IMR-90 (cell line): ENCODE measurements around the gene NUP205. TPM values are rescaled to one million over a fixed set of nuclear protein-coding genes. Genes with fewer than 3 reads are reported as not detected.

ENCODE experiments used
- ATAC-seq: fragments of 200-7000 bp; cut with Tn5 transposase; 2 replicates; pipeline ENCODE4 v1.9.1; 2020; ENCODE audit warnings: low read depth, mild to moderate bottlenecking, moderate library complexity
- BruUV-seq: library from RNA; stranded (reverse); fragments of 400-500 nt; replicated peaks from 2 replicates; lab custom pipeline; 2021; lab: Mats Ljungman, UMichigan
- CTCF ChIA-PET: fragments of 300-600 bp; formaldehyde crosslinking; extraction: SDS; loops from one replicate; lab custom pipeline; 2021; ENCODE audit warnings: antibody characterized with exemption; lab: Yijun Ruan, JAX
- POLR2A ChIA-PET: fragments of 300-600 bp; sonication (Branson Sonifier 250); formaldehyde crosslinking; loops from one replicate; lab custom pipeline; 2022; ENCODE audit warnings: antibody characterized with exemption; ENCODE audit not compliant: unreplicated experiment; lab: Charles Lee
- DNase-seq: peaks from one replicate; pipeline ENCODE4 v3.0.0; 2013
- H2AFZ ChIP-seq: replicated peaks from 2 replicates; pipeline ENCODE3; 2013; ENCODE audit warnings: low read length, mild to moderate bottlenecking; ENCODE audit not compliant: poor library complexity
- H2AK5ac ChIP-seq: 2 replicates; pipeline ENCODE4 v1.6.1; 2013; ENCODE audit warnings: low read depth, low read length, inconsistent platforms
- H2AK9ac ChIP-seq: replicated peaks from 2 replicates; pipeline ENCODE3; 2013; ENCODE audit warnings: mild to moderate bottlenecking, low read depth, low read length, moderate library complexity; ENCODE audit not compliant: poor library complexity
- H2BK120ac ChIP-seq: 2 replicates; pipeline ENCODE4 v1.6.1; 2013; ENCODE audit warnings: low read depth, low read length, inconsistent platforms
- H2BK15ac ChIP-seq: 3 replicates; pipeline ENCODE4 v1.6.1; 2013; ENCODE audit warnings: low read depth, low read length, inconsistent platforms
- H2BK20ac ChIP-seq: 2 replicates; pipeline ENCODE4 v1.6.1; 2013; ENCODE audit warnings: low read depth, mild to moderate bottlenecking, inconsistent platforms, low read length, moderate library complexity
- H2BK5ac ChIP-seq: 2 replicates; pipeline ENCODE4 v1.6.1; 2013; ENCODE audit warnings: mild to moderate bottlenecking, low read depth, low read length, inconsistent platforms; ENCODE audit not compliant: poor library complexity, severe bottlenecking
- H3K14ac ChIP-seq: replicated peaks from 2 replicates; pipeline ENCODE4 v1.6.1; 2013; ENCODE audit warnings: low read depth, low read length, inconsistent platforms
- H3K18ac ChIP-seq: 2 replicates; pipeline ENCODE4 v1.6.1; 2013; ENCODE audit warnings: low read depth, low read length, control low read depth
- H3K23ac ChIP-seq: 2 replicates; pipeline ENCODE4 v1.6.1; 2013; ENCODE audit warnings: low read depth, low read length, inconsistent platforms
- H3K27ac ChIP-seq: 2 replicates; pipeline ENCODE4 v1.5.1; 2013; ENCODE audit warnings: mild to moderate bottlenecking, control low read depth, low read length; ENCODE audit not compliant: insufficient read depth
- H3K27me3 ChIP-seq: 2 replicates; pipeline ENCODE4 v1.6.1; 2013; ENCODE audit warnings: low read length; ENCODE audit not compliant: control insufficient read depth, insufficient read depth
- H3K36me3 ChIP-seq: 2 replicates; pipeline ENCODE4 v1.6.1; 2013; ENCODE audit warnings: low read length, mixed read lengths; ENCODE audit not compliant: control insufficient read depth, insufficient read depth
- H3K4ac ChIP-seq: 2 replicates; pipeline ENCODE4 v1.6.1; 2013; ENCODE audit warnings: low read depth, low read length, inconsistent platforms
- H3K4me1 ChIP-seq: 2 replicates; pipeline ENCODE4 v1.6.1; 2013; ENCODE audit warnings: low read length, mixed read lengths; ENCODE audit not compliant: control insufficient read depth, insufficient read depth
- H3K4me2 ChIP-seq: 2 replicates; pipeline ENCODE4 v1.6.1; 2013; ENCODE audit warnings: low read depth, mild to moderate bottlenecking, control low read depth, low read length, moderate library complexity
- H3K4me3 ChIP-seq: 2 replicates; pipeline ENCODE4 v1.5.1; 2013; ENCODE audit warnings: low read depth, mild to moderate bottlenecking, control low read depth, low read length, moderate library complexity; ENCODE audit not compliant: insufficient read depth
- H3K56ac ChIP-seq: 2 replicates; pipeline ENCODE4 v1.6.1; 2013; ENCODE audit warnings: low read length, inconsistent platforms; ENCODE audit not compliant: insufficient read depth; ENCODE audit errors: extremely low read depth
- H3K79me1 ChIP-seq, 2 experiments: 2 replicates each; pipeline ENCODE4 v1.6.1; 2013; ENCODE audit warnings: low read length in 2 of 2, inconsistent platforms in 1 of 2, low read depth in 1 of 2
- H3K9ac ChIP-seq: 2 replicates; pipeline ENCODE4 v1.6.1; 2013; ENCODE audit warnings: low read depth, low read length, control low read depth
- H3K9me1 ChIP-seq: 2 replicates; pipeline ENCODE4 v1.6.1; 2013; ENCODE audit warnings: low read length, inconsistent platforms; ENCODE audit not compliant: insufficient read depth
- H3K9me3 ChIP-seq: 2 replicates; pipeline ENCODE4 v1.6.1; 2013; ENCODE audit warnings: low read length; ENCODE audit not compliant: control insufficient read depth, insufficient read depth
- H4K20me1 ChIP-seq: 2 replicates; pipeline ENCODE4 v1.6.1; 2013; ENCODE audit warnings: low read length, inconsistent platforms; ENCODE audit not compliant: insufficient read depth
- H4K5ac ChIP-seq: 2 replicates; pipeline ENCODE4 v1.6.1; 2013; ENCODE audit warnings: mild to moderate bottlenecking, low read depth, low read length, control low read depth
- H4K8ac ChIP-seq, 2 experiments: 2 replicates each; pipeline ENCODE4 v1.6.1; 2013; ENCODE audit warnings: low read depth in 2 of 2, low read length in 2 of 2, control low read depth in 1 of 2, inconsistent platforms in 1 of 2
- H4K91ac ChIP-seq: 2 replicates; pipeline ENCODE4 v1.6.1; 2013; ENCODE audit warnings: low read depth, low read length, inconsistent platforms; ENCODE audit not compliant: insufficient read depth
- CEBPB ChIP-seq: IDR thresholded peaks from 2 replicates; pipeline ENCODE4 v1.6.1; 2012; ENCODE audit warnings: low read depth, low read length, improper control_type of control experiment
- FOS ChIP-seq: fragments of 150-350 bp; IDR thresholded peaks from 2 replicates; pipeline ENCODE4 v1.6.1; 2016; ENCODE audit warnings: low read depth, low read length
- MXI1 ChIP-seq: IDR thresholded peaks from 2 replicates; pipeline ENCODE4 v1.6.1; 2012; ENCODE audit warnings: low read depth, mild to moderate bottlenecking, low read length, moderate library complexity, borderline replicate concordance
- POLR2A ChIP-seq: IDR thresholded peaks from 2 replicates; pipeline ENCODE4 v1.6.1; 2012; ENCODE audit warnings: mild to moderate bottlenecking, low read depth, low read length
- RFX5 ChIP-seq: IDR thresholded peaks from 2 replicates; pipeline ENCODE4 v1.8.0; 2012; ENCODE audit warnings: low read depth, mild to moderate bottlenecking, low read length, moderate library complexity
- WGBS, 2 experiments: methylation state at CpG; one replicate each; pipeline versions ENCODE4 v1.1.5 to v1.1.7; 2013; ENCODE audit warnings: missing lambda C conversion rate in 2 of 2; ENCODE audit not compliant: insufficient read length in 1 of 2; ENCODE audit errors: extremely low coverage in 2 of 2; 5-methylcytosine and 5-hydroxymethylcytosine counted together
- dilution Hi-C: fragments of 300-500 bp; cut with HindIII; formaldehyde crosslinking; loops from one replicate; pipeline ENCODE4 v1.14.3; 2018; ENCODE audit warnings: low sequenced_read_pairs; ENCODE audit not compliant: unreplicated experiment
- in situ Hi-C: fragments of 300-500 bp; cut with MboI; formaldehyde crosslinking; loops from 3 replicates; pipeline ENCODE4 v1.14.3; 2019; ENCODE audit warnings: low sequenced_read_pairs, inconsistent platforms, mixed read lengths
- intact Hi-C: fragments of 100-400 bp; cut with micrococcal nuclease; formaldehyde crosslinking; loops from 2 replicates; pipeline ENCODE4 v1.10.0; 2022
- polyA plus RNA-seq, 3 experiments: library from polyadenylated mRNA; depleted of rRNA; stranded (reverse); fragments of >200 nt; gene quantifications; 2 replicates each; pipeline ENCODE4 v1.2.3, GENCODE V29; 2012; ENCODE audit warnings: low replicate concordance in 1 of 3
- total RNA-seq: library from RNA; depleted of rRNA; stranded (reverse); fragments of >200 nt; gene quantifications from 2 replicates; pipeline ENCODE4 v1.2.3, GENCODE V29; 2012

The NUP205 gene
- total and polyA plus RNA-seq, 2 of the 4 experiments (the other 2 are of a cell fraction) = 29.5 to 84.6 TPM

- Histone ChIP-seq H4K8ac (no peak overlapping the region), H3K9me3 (no peaks in the 10 kb centered on the region), H3K9me1 (no peaks in the 10 kb centered on the region), H3K4me3 (no peak overlapping the region), H2BK120ac (no peak overlapping the region), H3K18ac (no peak overlapping the region), H2AK5ac (no peak overlapping the region), H3K4me2 (no peak overlapping the region), H3K56ac (no peak overlapping the region), H3K9ac (no peak overlapping the region), H3K4ac (no peak overlapping the region), H4K5ac (no peak overlapping the region), H4K91ac (no peak overlapping the region), H2BK5ac (no peak overlapping the region), H3K36me3 (no peaks in the 10 kb centered on the region), H3K79me1 (no peaks in the 10 kb centered on the region), H2AFZ (no peak overlapping the region), H4K20me1 (no peaks in the 10 kb centered on the region), H3K4me1 (no peaks in the 10 kb centered on the region), H3K27ac (no peak overlapping the region), H3K23ac (no peak overlapping the region), H3K27me3 (peaks cover 5% of the 10 kb centered on the region), H2BK20ac (no peak overlapping the region), H2AK9ac (no peak overlapping the region), H3K14ac (no peak overlapping the region), H2BK15ac (no peak overlapping the region)
- intact Hi-C loops (no loop called here), in situ Hi-C loops (no loop called here), dilution Hi-C loops (no loop called here)
- WGBS, 2 experiments = no CpG with 5 or more reads among the region's 2 CpGs
- DNase-seq (no peak), ATAC-seq (no peak)
- no peak for TF ChIP-seq MXI1
- TF ChIP-seq FOS = no peak
- TF ChIP-seq RFX5 = no peak
- TF ChIP-seq POLR2A = no peak
- TF ChIP-seq CEBPB = no peak
- ChIA-PET CTCF (no interaction called here), POLR2A (no interaction called here)
- no TSS peak for BruUV-seq
Observed at GRCh38 chr7:135539629-135540028, 18.1 kb upstream of the NUP205 start.
